ENCODE results near the gene LEMD1.
A peak's percentile ranks its signal among the peaks of the same experiment; 100 is the strongest.
"Not testable (repeated sequence)": the region's sequence is repeated elsewhere in the genome, so short reads cannot be mapped to it uniquely, and the experiment has no call there.

Gene LEMD1

GRCh38 chr1:205375835-205376545 lies 45.9 kb downstream of the LEMD1 start:
- no peak for DNase-seq

GRCh38 chr1:205374210-205375078 lies 47.4 kb downstream of the LEMD1 start:
- no peak for DNase-seq

- DNase-seq, result no peak
Measured at GRCh38 chr1:205373798-205374175, 48.1 kb downstream of the LEMD1 start.

- no peak for DNase-seq
Measured at GRCh38 chr1:205373022-205373797, 48.6 kb downstream of the LEMD1 start.

- DNase-seq, result no peak
Measured at GRCh38 chr1:205371871-205372660, 49.8 kb downstream of the LEMD1 start.

GRCh38 chr1:205370780-205371179 lies 51.1 kb downstream of the LEMD1 start:
- DNase-seq, result no peak

- no peak for DNase-seq
Measured at GRCh38 chr1:205369701-205370123, 52.1 kb downstream of the LEMD1 start.

GRCh38 chr1:205368478-205368877 lies 53.4 kb downstream of the LEMD1 start:
- DNase-seq, result no peak

GRCh38 chr1:205365945-205366463 lies 55.9 kb downstream of the LEMD1 start:
- no peak for DNase-seq

- DNase-seq, result not testable (repeated sequence)
Measured at GRCh38 chr1:205365086-205365485, 56.8 kb downstream of the LEMD1 start.

GRCh38 chr1:205360891-205361290 lies 61.0 kb downstream of the LEMD1 start:
- DNase-seq, result no peak

- no peak for DNase-seq
Measured at GRCh38 chr1:205359771-205360565, 61.9 kb downstream of the LEMD1 start.

GRCh38 chr1:205358579-205358978 lies 63.3 kb downstream of the LEMD1 start:
- DNase-seq, result no peak

GRCh38 chr1:205357567-205357966 lies 64.3 kb downstream of the LEMD1 start:
- DNase-seq, result no peak

- no peak for DNase-seq
Measured at GRCh38 chr1:205356440-205357139, 65.3 kb downstream of the LEMD1 start, which contains the start of gene KLHDC8A. TSS of gene KLHDC8A (minus strand) at chr1:205356922. CDS start at chr1:205343604, 13,318 bp downstream.

- no peak for DNase-seq
Measured at GRCh38 chr1:205355075-205355453, 66.8 kb downstream of the LEMD1 start.

- DNase-seq, result peak; percentile 77
Measured at GRCh38 chr1:205354259-205355074, 67.4 kb downstream of the LEMD1 start.

GRCh38 chr1:205353612-205354011 lies 68.2 kb downstream of the LEMD1 start:
- no peak for DNase-seq

- DNase-seq, result no peak
Measured at GRCh38 chr1:205353191-205353590, 68.7 kb downstream of the LEMD1 start.
